ENCODE data around the gene CEP85L.

GRCh38 chr6:118645395-118645794 is 6.0 kb downstream of the CEP85L start:
- TF ChIP-seq POLR2AphosphoS5 (IDR thresholded peaks at IDR 0.05; ENCODE audit: low read depth, low read length) (no peak), TAF1 (IDR thresholded peaks at IDR 0.05; ENCODE audit: borderline replicate concordance, low read depth, low read length) (no peak)
